Measurements from ENCODE around the gene KCNH4. TPM values are rescaled to one million over a fixed set of nuclear protein-coding genes. Genes with fewer than 3 reads are reported as not detected.

KCNH4 gene
- total and polyA plus RNA-seq, 2 of the 13 experiments (the other 11 are each of a cell fraction or from before 2014, with no cell fraction given) = 0.01 to 0.09 TPM

- TF ChIP-seq HNRNPH1 (optimal IDR thresholded peaks at IDR 0.05; ENCODE audit: low read depth, low read length) (no peak), RXRA (CRISPR knock-in tag; IDR thresholded peaks at IDR 0.05) (0 out of 2 replicates have a peak, but pooled peaks have one; percentile 21), ZNF280B (CRISPR knock-in tag; IDR thresholded peaks at IDR 0.05; ENCODE audit: borderline replicate concordance) (peak; percentile 60; the same call in 1 of the 2 replicates), ZNF362 (CRISPR knock-in tag; IDR thresholded peaks at IDR 0.05; ENCODE audit: borderline replicate concordance) (0 out of 2 replicates have a peak, but pooled peaks have one; percentile 24), ZFX (CRISPR knock-in tag; IDR thresholded peaks at IDR 0.05; ENCODE audit: low read depth) (peak; percentile 52; the same call in 1 of the 2 replicates), SALL1 (CRISPR knock-in tag; IDR thresholded peaks at IDR 0.05) (0 out of 2 replicates have a peak, but pooled peaks have one; percentile 24), NR2F2 (IDR thresholded peaks at IDR 0.05; ENCODE audit: borderline replicate concordance, low read depth) (no peak), TERF1 (CRISPR knock-in tag; IDR thresholded peaks at IDR 0.05) (no peak), SETDB1 (CRISPR knock-in tag; IDR thresholded peaks at IDR 0.05; ENCODE audit: borderline replicate concordance) (no peak), SIX1 (CRISPR knock-in tag; IDR thresholded peaks at IDR 0.05; ENCODE audit: borderline replicate concordance) (no peak), ZFP37 (CRISPR knock-in tag; IDR thresholded peaks at IDR 0.05; ENCODE audit: borderline replicate concordance) (no peak), PREB (CRISPR knock-in tag; IDR thresholded peaks at IDR 0.05) (no peak), ZNF7 (CRISPR knock-in tag; IDR thresholded peaks at IDR 0.05) (no peak), KLF15 (CRISPR knock-in tag; IDR thresholded peaks at IDR 0.05; ENCODE audit: borderline replicate concordance) (no peak), ZBTB44 (CRISPR knock-in tag; IDR thresholded peaks at IDR 0.05) (no peak), ZFP91 (CRISPR knock-in tag; IDR thresholded peaks at IDR 0.05; ENCODE audit: borderline replicate concordance) (peak; percentile 44; the same call in 1 of the 2 replicates), FOXO1 (CRISPR knock-in tag; IDR thresholded peaks at IDR 0.05) (no peak), ZFP41 (CRISPR knock-in tag; IDR thresholded peaks at IDR 0.05; ENCODE audit: borderline replicate concordance) (no peak), ZNF607 (CRISPR knock-in tag; IDR thresholded peaks at IDR 0.05; ENCODE audit: borderline replicate concordance) (no peak)
These were observed 17.8 kb downstream of the KCNH4 start (continued) for GRCh38 chr17:42163113-42163512.

All from HepG2 (cell line).